ENCODE measurements around the gene MYOM1. TPM values are rescaled to one million over a fixed set of nuclear protein-coding genes. Genes with fewer than 3 reads are reported as not detected.

MYOM1 gene
- total RNA-seq, 2 donors from 2014 or later = 2.8 to 7.9 TPM

DNA sequence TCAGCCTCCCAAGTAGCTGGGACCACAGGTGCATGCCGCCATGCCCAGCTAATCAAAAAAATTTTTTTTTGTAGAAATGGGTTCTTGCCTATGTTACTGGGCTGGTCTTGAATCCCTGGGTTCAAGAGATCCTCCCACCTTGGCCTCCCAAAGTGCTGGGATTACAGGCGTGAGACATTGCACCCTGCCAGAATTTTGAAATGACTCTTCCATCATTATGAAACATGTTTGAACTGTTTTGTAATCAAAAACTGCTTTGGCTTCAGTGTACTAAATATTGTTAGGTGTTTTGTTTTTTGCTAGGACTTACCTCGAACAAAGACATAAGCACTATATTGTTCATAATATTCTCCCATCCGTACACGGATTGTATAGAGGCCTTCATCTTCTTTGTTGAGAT lies 55.8 kb downstream of the MYOM1 start:
- H3K27ac ChIP-seq = no peak overlapping the region

DNA sequence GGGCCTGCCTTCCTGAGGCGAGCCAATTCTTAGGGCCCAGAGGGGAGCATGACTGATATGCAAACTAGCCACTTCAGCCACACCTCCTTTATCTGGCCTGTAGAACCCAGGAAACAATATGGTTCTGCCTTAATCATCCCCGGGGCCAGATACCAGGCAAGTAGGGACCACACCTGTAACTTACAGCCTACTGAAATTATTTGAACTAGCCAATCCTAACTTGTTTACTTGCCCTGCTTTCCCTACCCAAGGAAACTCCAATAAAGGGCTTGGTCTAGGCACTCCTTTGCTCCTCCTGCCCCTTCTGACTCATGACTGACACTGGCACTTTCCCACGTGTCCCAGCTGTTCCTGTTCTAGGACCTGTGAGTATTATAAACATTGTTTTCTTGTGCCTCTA lies 57.6 kb downstream of the MYOM1 start:
- Histone ChIP-seq H3K9me3 (no peaks in the 10 kb centered on the region), H3K27ac (no peak overlapping the region), H3K4me1 (no peaks in the 10 kb centered on the region), H3K4me3 (no peak overlapping the region), H3K36me3 (no peaks in the 10 kb centered on the region), H3K27me3 (no peaks in the 10 kb centered on the region), H3K9ac (ENCODE audit: low read depth in 2 of 2, low read length in 2 of 2) (no peak overlapping the region)
- DNase-seq = peak; percentile 79
- intact Hi-C loops (cut with DNase I) = no loop called here
- TF ChIP-seq, protein P1, sequence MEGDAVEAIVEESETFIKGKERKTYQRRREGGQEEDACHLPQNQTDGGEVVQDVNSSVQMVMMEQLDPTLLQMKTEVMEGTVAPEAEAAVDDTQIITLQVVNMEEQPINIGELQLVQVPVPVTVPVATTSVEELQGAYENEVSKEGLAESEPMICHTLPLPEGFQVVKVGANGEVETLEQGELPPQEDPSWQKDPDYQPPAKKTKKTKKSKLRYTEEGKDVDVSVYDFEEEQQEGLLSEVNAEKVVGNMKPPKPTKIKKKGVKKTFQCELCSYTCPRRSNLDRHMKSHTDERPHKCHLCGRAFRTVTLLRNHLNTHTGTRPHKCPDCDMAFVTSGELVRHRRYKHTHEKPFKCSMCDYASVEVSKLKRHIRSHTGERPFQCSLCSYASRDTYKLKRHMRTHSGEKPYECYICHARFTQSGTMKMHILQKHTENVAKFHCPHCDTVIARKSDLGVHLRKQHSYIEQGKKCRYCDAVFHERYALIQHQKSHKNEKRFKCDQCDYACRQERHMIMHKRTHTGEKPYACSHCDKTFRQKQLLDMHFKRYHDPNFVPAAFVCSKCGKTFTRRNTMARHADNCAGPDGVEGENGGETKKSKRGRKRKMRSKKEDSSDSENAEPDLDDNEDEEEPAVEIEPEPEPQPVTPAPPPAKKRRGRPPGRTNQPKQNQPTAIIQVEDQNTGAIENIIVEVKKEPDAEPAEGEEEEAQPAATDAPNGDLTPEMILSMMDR (IDR thresholded peaks at IDR 0.05) = no peak

More for the DNA sequence above, 55.8 kb downstream of the MYOM1 start:
- no peak for DNase-seq
- no peak overlapping the region for H3K9ac ChIP-seq (ENCODE audit: low read depth in 2 of 2, low read length in 2 of 2)
- H3K4me3 ChIP-seq = no peak overlapping the region
- no peaks in the 10 kb centered on the region for H3K36me3 ChIP-seq
- H3K27me3 ChIP-seq = no peaks in the 10 kb centered on the region
- TF ChIP-seq, protein P1 (IDR thresholded peaks at IDR 0.05) = no peak
- H3K4me1 ChIP-seq = no peaks in the 10 kb centered on the region
- no peaks in the 10 kb centered on the region for H3K9me3 ChIP-seq
- intact Hi-C loops (cut with DNase I) = no loop called here

DNA sequence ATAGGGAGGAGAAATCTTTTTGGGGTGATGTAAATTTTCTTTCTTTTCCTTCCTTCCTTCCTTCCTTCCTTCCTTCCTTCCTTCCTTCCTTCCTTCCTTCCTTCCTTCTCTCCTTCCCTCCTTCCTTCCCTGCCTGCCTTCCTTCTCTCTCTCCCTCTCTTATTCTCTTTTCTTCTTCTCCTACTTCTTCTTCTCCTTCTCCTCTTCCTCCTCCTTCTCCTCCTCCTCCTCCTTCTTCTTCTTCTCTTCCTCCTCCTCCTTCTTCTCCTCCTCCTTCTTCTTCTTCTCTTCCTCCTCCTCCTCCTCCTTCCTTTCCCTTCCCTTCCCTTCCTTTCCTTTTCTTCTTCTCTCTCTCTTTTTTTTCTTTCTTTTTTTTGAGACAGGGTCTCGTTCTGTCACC lies 59.9 kb downstream of the MYOM1 start:
- intact Hi-C loops (cut with DNase I) = no loop called here
- TF ChIP-seq, protein P1 (IDR thresholded peaks at IDR 0.05) = no peak
- no peaks in the 10 kb centered on the region for H3K4me1 ChIP-seq
- no peak overlapping the region for H3K27ac ChIP-seq
- H3K36me3 ChIP-seq = no peaks in the 10 kb centered on the region
- H3K4me3 ChIP-seq = no peak overlapping the region
- H3K9me3 ChIP-seq = no peaks in the 10 kb centered on the region
- H3K9ac ChIP-seq (ENCODE audit: low read depth in 2 of 2, low read length in 2 of 2) = no peak overlapping the region
- H3K27me3 ChIP-seq = no peaks in the 10 kb centered on the region
- no peak for DNase-seq

DNA sequence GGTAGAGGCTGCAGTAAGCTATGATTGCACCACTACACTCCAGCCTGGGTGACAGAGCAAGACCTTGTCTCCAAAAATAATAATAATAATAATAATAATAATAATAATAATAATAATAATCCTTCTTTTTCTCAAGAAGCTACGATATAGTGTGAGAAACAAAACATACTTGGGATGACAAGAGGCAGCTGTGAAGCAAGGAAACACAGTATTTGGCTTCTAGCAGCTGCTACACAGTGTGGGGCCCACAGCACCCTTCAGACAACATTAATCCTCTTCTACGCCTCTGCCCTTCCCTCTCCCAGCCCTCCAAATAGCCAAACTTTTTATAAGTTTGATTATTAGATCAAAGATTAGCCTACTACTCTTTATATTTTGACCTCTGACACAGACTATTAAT lies 62.2 kb downstream of the MYOM1 start:
- intact Hi-C loops (cut with DNase I) = no loop called here
- Histone ChIP-seq H3K4me3 (no peak overlapping the region), H3K27me3 (no peaks in the 10 kb centered on the region), H3K36me3 (no peaks in the 10 kb centered on the region), H3K4me1 (no peaks in the 10 kb centered on the region), H3K27ac (no peak overlapping the region), H3K9ac (ENCODE audit: low read depth in 2 of 2, low read length in 2 of 2) (no peak overlapping the region), H3K9me3 (no peaks in the 10 kb centered on the region)
- no peak for DNase-seq
- TF ChIP-seq, protein P1 (IDR thresholded peaks at IDR 0.05) = no peak

DNA sequence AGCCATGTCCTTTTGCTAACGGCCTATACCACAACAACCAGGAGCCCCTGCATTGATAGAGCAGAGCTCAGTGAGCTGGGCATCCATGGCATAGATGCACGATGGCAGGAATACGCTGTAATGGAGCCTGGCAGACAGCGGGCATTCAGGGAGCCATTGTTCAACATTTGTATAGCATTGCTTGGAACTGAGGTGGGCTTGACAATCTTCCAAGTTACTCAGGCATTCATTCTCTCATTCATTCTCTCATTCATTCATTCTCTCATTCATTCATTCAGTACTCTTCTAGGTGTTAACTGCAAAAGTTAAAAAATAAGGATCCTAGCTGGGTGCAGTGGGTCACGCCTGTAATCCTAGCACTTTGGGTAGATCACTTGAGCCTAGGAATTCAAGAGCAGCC lies 62.7 kb downstream of the MYOM1 start:
- Histone ChIP-seq H3K9me3 (no peaks in the 10 kb centered on the region), H3K9ac (ENCODE audit: low read depth in 2 of 2, low read length in 2 of 2) (no peak overlapping the region), H3K4me1 (no peaks in the 10 kb centered on the region), H3K36me3 (no peaks in the 10 kb centered on the region), H3K4me3 (no peak overlapping the region), H3K27ac (no peak overlapping the region), H3K27me3 (no peaks in the 10 kb centered on the region)
- TF ChIP-seq, protein P1 (IDR thresholded peaks at IDR 0.05) = no peak
- intact Hi-C loops (cut with DNase I) = no loop called here
- DNase-seq = no peak

DNA sequence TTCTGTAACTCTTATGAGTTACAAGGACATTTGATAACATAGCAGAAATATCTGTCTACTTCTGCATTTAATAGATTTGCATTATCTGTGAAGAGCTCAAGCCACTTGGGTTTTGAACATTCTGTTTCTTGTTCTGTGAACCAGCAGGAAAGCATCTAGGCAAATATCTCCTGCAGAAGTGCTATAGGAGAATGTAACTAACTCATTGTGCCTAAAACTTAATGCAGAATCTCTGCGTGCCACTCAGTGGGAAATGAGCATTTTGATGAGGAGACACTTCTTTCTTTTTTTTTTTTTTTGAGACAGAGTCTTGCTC lies 63.5 kb downstream of the MYOM1 start:
- H3K27me3 ChIP-seq = no peaks in the 10 kb centered on the region
- H3K9me3 ChIP-seq = no peaks in the 10 kb centered on the region
- H3K27ac ChIP-seq = no peak overlapping the region
- no peaks in the 10 kb centered on the region for H3K4me1 ChIP-seq
- no peak overlapping the region for H3K4me3 ChIP-seq
- no peak for DNase-seq
- no peaks in the 10 kb centered on the region for H3K36me3 ChIP-seq
- TF ChIP-seq, protein P1 (IDR thresholded peaks at IDR 0.05) = no peak
- intact Hi-C loops (cut with DNase I) = no loop called here
- H3K9ac ChIP-seq (ENCODE audit: low read depth in 2 of 2, low read length in 2 of 2) = no peak overlapping the region
